Hippocampal formation (tissue), 2 donors: ENCODE results near the gene SLC6A16.
"Not testable (repeated sequence)": the region's sequence is repeated elsewhere in the genome, so short reads cannot be mapped to it uniquely, and the experiment has no call there.

Experiments used
- DNase-seq, 2 donors: peaks; one replicate each; lab custom pipeline; 2025; lab: John Stamatoyannopoulos, UW

Gene SLC6A16

DNA sequence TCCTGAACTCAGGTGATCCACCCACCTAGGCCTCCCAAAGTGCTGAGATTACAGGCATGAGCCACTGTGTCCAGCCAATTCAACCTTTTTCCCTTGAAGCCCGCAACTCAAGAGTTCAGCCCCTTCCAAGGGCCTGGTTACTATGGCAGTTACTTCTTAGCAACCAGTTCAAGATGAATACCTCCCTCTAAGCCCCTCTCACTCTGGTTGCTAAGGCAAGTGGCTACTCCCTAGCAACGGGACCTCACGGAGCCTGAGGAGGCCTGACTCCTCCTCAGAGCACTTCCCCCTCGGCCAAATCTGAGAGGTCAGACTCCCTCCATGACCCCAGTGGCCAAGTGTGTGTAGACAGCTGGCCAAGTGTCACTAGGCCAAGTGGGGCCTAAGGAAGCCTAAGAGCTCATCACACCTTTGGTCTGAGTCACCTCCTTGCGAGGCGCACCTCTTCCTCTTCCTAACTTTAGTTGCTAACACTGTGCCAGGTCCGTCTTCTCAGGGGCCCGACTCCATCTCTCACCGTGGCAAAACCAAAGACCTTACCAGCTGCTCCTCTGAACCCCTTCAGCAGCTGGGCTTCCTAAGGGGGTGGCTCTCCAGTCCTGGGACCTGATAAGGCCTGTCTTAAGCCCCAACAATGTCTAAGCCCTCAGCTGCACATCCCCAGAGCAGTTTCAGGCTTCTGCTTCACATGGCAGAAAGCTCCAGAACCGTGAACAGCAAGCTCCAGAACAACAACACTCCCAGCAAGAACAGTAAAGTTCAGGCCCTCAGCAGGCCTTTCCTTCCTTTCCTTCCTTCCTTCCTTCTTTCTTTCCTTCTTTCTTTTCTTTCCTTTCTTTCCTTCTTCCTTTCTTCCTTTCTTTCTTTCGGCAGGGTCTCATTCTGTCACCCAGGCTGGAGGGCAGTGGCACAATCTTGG lies 19.8 kb upstream of the SLC6A16 start:
- DNase-seq: no peak

DNA sequence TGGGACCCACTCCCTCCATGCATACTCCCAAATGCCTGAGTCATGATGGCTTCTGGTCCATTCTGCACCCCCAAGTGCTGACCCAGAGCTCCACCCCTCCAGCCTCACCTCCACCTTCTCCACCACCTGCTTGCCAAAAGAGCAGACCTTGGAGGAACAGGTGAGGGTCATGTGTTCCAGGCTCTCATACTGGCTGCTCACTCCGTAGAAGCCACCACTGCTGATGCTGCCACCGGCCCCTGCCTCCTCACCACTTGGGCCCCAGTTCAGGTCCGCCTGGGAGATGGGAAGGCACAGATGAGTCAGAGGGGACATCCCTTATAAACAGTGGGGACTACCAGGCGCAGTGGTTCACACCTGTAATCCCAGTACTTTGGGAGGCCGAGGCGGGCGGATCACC lies 18.1 kb upstream of the SLC6A16 start:
- DNase-seq: no peak

DNA sequence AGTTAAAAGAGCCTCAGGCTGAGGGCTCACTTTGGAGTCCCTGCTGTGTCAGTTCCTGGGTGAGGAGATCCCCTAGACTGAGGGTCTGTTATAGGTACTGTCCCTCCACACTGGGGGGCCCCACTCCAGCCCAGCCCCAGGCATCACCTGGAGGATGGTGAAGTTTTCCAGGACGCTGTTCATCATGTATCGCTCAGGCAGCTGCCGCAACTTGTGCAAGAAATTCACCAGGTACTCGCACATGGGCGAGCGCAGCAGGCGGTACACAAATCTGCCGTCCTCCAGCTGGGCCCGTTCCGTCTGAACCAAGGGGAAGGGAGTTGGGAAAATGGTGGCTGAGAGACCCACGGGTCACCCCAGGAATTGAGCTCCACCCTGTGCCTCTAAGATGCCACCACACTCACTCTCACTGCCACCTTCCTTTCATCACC lies 17.3 kb upstream of the SLC6A16 start:
- DNase-seq: no peak

DNA sequence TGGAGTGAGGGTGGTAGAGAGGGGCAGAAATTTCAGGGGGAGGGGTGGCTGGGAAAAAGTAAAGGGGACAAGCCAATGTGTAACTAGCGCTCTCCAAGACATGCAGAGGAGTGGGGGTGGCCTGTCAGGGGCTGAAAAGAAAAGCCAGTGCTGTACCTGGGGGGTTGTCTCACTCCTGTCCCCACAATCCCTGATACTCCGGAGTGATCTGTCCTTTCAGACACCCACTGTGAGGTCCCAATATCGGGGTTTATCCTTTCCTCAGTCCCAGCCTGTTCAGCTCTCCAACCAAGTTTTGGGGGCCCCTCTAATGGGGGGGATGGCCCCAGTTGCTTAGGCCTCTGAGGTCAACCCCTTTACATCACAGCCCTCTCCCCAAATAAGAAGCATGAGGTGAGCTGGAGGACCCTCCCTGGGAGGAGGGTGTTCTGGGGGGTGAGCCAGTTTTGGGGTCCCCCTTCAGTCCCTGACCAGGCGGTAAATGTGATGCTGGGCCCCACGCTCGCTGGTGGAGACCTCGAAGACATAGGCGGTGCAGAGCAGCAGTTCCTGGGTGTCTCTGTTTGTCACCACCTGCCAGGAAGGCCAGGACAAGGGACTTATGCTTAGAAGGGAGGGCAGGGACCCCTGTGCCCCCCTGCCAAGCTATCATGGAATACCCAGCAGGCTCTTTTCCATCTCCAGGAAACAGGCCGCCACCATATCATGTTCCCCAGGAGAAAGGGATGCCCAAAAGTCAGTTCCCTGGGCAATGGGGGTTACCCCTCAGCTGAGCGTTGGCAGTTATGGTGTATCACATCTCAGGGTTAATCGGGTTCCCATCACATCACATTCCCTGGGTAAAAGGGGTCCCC lies 16.1 kb upstream of the SLC6A16 start:
- no peak for DNase-seq

DNA sequence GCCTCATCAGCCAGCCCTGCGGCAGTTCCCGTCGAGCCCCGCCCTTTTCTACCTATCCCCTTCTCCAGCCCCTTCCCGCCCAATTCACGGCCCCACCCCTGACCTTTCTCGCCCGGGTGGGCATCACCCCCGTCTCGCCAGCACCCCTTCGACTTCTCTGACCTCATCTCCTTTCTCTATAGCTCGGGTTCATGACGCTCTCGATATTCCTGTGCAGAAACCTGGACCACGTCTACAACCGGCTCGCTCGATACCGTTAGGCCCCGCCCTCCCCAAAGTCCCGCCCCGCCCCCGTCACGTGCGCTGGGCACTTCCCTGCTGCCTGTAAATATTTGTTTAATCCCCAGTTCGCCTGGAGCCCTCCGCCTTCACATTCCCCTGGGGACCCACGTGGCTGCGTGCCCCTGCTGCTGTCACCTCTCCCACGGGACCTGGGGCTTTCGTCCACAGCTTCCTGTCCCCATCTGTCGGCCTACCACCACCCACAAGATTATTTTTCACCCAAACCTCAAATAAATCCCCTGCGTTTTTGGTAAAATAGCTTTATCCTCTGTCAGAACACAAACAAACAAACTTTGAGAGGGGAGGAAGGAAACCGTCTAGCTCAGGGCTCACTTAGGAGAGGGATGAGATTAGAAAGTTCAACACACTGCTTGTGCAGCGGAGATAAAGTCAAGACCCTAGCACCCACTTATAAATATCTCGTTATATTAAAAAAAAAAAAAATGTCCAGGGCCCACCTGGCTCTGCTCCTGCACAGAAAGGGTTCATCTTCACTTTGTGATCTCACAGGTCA lies 15.3 kb upstream of the SLC6A16 start:
- DNase-seq: no peak

DNA sequence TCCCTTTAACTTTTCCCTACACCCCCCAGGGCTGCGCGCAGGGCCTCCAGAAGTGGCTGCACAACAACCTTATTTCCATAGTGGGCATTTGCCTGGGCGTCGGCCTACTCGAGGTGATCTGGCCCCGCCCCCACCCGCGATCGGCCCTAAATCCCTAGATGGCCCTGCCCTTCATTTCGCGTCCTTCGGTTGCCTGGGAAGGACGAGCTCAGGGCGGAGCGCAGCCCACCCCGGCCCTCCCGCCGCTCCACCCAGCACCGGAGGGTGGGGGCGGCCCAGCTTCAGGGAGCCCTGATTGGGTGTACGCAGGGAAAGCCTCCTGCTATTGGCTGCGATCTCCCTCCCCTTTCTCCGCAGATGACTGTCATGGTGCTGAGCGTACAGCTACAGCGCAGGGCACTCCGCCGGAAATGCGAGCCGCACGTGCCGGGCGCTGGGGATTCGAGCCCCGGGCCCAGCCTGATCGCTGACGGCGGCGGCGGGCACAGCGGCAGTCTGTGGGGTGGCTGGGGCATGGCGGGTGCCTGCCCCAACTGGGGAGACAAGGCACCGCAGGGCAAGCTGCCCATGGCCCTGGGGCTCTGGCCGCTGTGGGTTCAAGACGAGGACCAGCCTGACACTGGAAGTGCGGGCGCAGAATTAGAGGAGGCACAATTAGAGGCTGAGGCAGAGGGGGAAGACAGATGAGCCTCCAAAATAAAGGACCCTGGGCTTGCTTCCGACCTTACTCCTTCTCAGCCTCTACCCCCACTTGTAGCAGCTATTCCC lies 14.5 kb upstream of the SLC6A16 start:
- DNase-seq: peak; percentile 55 to 57

DNA sequence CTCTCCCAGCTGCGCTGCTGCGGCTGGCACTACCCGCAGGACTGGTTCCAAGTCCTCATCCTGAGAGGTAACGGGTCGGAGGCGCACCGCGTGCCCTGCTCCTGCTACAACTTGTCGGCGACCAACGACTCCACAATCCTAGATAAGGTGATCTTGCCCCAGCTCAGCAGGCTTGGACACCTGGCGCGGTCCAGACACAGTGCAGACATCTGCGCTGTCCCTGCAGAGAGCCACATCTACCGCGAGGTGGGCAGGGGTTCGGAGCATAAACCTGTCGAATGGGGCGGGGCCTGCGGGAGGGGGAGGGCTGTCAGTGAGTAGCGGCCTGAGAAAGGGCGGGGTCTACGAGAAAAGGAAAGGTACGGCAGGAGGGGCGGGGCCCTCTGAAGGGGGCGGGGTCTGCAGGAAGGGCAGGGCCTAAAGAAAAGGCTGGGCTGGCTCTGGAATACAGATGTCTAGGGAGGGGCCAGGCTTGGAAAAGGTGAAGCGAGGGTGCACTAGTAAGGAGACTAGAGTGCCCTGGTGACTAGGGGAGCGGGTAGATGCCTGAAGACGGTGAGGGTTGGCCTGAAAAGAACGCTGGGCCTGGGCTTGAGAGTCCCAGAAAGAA lies 13.8 kb upstream of the SLC6A16 start:
- no peak for DNase-seq

DNA sequence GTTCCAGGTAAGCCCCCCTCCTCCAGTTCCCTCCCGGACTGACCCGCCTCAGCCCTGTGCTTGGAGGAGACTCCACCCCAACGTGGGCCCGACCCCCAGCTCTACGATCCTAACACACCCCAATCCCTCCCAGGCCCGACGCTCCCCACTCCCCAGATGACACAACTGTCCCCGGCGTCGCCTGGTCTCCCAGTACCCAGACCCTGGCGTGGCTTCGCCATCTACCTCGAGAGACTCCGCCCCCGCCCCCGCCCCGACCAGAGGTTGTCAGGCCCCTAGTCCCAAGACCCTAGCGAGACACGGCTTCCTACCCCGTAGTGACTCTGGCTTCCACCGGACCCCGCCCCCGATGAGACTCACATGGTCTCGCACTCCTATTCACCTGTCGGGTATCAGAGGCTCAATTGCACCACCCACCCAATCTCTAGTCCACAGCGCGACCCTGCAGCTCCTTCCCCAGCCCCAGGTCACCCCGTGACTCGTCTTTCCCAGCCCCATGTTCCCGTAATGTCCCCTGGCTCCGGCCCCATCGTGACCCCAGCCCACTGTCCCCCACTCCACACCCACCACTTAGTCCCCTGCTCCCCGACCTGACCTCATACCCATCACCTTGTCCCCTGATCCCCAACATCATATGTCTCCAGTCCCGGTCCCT lies 13.2 kb upstream of the SLC6A16 start:
- no peak for DNase-seq

DNA sequence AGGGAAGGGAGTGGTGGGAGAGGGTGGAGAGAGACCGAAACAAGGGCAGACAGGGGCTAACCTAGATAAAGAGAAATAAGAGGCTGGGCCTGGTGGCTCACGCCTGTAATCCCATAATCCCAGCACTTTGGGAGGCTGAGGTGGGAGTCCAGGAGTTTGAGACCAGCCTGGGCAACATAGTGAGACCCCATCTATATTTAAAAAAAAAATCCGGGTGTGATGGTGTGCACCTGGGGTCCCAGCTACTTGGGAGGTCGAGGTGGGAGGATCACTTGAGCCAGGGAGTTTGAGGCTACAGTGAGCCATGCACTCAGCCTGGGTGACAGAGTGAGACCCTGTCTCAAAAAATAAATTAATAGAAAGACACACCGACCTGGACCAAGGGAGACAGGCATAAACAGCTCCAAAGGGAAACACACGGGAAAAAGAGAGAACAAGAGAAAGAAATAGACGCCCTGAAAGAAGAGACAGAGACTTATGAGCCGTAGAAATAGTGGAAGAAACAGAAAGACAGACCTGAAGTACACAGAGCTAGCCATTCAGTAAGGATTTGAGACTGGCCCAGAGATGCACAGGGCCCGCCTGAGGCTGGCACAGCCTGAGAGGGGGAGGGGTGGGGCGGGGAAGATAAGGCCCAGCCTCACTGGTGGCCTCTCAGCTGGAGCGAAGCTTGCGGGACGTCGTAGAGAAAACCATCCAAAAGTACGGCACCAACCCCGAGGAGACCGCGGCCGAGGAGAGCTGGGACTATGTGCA lies 12.5 kb upstream of the SLC6A16 start:
- no peak for DNase-seq

DNA sequence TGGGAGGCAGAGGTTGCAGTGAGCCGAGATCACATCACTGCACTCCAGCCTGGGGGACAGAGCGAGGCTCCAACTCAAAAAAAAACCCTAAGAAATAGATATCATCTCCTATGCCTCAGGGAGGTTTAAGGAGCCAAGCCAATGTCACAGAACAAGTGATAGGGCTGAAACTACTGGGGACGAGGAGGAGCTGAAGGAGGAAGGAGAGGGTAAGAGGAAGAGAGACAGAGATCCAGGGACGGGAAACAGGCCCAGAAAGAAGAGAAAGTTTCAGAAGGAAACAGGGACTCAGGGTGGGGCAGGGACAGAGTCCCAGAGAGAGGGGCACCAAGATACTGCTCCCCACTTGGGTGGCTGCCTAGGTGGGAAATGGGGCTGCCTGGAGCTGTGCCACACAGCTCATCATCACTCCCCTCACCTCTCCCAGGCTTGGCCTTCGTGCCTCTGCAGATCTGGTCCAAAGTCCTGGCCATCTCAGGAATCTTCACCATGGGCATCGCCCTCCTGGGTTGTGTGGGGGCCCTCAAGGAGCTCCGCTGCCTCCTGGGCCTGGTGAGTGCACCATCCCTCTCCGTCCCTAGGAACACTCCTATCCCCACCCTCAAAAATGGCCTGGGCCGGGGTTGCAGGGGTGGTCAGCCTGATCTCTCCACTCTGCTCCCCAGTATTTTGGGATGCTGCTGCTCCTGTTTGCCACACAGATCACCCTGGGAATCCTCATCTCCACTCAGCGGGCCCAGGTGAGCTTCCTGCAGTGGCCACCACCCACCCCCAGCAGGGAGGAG lies 11.7 kb upstream of the SLC6A16 start:
- DNase-seq: no peak

DNA sequence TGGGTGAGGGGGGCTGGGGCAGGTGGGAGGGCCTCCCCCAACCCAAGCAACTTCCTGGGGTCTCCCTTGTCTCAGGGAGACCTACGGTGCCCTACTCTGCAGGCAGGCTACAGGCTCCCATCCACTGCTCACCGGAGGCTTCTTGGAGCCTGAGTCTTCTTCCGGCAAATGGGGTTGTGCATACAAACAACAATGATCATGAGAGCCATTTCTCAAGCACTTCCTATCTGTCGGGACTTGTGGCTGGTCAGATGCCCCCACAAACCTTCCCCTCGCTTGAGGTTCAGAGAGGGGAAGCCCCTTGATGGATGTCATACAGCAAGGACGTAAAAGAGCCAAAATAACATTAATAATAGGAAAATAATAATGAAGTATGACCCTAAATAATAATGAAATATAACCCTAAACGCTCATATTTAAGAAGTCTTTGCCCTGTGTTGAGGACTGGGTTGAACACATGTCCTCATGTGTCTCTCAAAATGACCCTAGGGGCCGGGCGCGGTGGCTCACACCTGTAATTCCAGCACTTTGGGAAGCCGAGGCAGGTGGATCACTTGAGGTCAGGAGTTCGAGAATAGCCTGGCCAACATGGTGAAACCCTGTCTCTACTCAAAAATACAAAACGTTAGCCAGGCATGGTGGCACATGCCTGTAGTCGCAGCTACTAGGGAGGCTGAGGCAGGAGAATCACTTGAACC lies 10.9 kb upstream of the SLC6A16 start:
- DNase-seq: no peak

DNA sequence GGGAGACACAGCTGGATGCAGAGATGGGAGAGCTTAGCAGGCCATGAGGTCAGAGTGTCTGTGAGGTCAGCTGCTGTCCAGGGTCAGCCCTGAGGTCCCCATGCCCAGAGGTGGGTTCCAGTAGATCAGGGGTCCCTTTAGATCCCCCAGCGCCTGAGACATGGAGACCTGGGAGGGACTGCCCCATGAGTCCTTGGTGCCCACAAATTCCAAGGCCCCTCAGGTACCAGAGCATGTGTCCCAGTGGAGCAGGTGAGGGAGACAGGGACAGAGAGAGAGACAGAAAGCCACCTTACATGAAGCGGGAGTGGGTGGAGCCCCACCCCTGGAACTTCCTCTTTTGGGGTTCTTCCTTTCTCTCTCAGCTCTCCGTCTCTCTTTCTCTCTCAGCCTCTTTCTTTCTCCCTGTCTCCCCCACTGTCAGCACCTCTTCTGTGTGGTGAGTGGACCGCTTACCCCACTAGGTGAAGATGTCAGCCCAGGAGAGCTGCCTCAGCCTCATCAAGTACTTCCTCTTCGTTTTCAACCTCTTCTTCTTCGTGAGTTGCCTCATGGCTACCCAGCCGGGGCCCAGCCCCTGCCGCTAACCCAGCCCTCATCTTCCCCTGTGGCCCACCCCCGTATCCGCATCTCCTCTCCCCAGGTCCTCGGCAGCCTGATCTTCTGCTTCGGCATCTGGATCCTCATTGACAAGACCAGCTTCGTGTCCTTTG lies 10.2 kb upstream of the SLC6A16 start, which contains the start of gene CD37:
Gene CD37 (plus strand): TSS at position 336 of the 713 bp plus-strand sequence. CDS start 135 bp downstream, at position 471.
- no peak for DNase-seq

DNA sequence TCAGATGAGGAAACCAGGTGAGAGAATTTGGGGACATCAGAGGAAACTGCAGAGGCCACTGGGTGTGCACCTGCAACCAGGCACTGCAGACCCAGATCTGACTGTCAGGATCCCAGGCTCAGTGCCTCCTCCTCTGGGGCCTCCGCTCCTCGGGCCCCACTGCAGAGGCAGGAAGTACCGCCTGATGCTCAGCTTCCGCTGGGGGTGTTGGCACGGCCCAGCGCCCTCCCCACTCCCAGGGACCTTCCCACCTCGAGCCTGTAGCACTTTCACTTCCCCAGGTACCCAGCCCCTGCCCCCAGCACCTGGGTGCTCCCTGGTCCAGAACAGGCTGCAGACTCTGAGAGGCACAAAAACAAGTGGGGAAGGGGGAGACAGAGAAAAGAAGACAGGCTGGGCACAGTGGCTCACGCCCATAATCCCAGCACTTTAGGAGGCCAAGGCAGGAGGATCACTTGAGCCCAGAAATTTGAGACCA lies 8.9 kb upstream of the SLC6A16 start:
- DNase-seq: no peak

DNA sequence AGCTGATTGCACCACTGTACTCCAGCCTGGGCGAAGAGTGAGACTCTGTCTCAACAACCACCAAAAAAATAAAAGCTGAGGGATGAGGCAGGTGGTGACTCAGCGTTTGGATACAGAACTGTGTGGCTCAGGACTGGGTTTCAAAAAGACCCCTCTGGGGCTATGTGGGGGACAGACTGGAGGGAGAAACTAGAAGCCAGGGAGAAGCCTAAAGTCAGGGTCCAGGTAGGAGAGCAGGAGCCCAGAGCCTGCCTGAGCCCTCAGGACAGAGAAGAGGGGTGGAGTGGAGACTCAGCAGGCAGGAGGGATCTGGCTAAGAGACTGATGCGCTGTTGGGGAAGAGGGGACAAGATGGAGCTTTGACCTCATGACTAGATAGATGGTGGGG lies 8.4 kb upstream of the SLC6A16 start:
- DNase-seq: no peak

DNA sequence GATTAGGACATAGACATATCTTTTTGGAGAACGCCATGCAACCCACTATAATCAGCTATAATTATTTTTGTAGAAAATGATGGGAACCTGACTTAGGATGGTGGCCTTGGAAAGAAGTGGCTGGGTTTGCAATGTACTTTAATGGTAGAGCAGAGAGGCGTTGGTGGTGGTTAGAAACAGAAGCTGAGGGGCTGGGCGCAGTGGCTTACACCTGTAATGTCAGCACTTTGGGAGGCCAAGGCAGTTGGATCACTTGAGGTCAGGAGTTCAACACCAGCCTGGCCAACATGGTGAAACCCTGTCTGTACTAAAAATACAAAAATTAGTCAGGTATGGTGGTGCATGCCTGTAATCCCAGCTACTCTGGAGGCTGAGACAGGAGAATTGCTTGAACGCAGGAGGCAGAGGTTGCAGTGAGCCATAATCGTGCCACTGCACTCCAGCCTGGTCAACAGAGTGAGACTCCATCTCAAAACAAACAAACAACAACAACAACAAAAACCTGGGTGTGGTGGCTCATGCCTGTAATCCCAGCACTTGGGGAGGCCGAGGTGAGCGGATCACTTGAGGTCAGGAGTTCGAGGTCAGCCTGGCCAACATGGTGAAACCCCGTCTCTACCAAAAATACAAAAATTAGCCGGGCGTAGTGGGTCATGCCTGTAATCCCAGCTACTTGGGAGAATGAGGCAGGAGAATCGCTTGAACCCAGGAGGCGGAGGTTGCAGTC lies 7.9 kb upstream of the SLC6A16 start:
- not testable (repeated sequence) for DNase-seq

DNA sequence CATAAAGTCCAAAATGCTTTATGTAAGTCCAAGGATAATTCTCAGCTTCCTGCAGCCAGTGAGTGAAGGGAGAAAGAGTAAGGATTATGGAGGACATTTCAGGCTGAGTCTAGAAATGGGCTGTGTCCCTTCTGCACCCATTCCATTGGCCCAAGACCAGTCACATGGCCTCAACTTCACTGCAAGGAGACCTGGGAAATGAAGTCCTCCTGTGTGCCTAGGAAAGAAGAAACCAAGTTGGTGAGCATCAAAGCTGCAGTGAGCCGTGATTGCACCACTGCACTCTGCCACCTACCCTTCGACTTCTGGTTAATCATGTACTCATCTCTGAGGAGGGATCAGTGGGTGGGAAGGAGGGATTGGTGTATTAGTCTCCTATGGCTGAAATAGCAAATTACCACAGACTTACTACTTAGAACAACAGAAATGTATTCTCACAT lies 6.6 kb upstream of the SLC6A16 start:
- peak; percentile 17 to 53 for DNase-seq
